ENCODE measurements around the gene ZSCAN20.

DNA sequence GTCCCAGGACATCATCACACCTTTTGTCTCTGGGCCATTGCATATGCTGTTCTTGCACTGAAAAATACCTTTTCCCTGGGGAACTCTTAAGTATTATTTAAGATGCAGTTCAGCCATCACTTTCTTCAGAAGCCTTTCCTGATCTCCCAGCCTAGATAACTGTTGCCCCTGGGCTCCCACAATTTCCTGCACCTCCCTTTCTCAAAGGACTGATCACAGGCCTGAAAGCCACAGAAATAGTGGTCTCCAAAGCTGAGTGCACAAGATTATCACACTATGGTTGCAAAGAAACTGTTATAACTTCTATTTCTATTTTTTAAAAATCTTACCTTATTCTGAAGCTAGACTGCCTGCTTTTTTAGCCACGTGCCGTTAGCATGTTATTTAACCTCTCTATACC is 2.8 kb upstream of the ZSCAN20 start:
- TF ChIP-seq, protein P1, sequence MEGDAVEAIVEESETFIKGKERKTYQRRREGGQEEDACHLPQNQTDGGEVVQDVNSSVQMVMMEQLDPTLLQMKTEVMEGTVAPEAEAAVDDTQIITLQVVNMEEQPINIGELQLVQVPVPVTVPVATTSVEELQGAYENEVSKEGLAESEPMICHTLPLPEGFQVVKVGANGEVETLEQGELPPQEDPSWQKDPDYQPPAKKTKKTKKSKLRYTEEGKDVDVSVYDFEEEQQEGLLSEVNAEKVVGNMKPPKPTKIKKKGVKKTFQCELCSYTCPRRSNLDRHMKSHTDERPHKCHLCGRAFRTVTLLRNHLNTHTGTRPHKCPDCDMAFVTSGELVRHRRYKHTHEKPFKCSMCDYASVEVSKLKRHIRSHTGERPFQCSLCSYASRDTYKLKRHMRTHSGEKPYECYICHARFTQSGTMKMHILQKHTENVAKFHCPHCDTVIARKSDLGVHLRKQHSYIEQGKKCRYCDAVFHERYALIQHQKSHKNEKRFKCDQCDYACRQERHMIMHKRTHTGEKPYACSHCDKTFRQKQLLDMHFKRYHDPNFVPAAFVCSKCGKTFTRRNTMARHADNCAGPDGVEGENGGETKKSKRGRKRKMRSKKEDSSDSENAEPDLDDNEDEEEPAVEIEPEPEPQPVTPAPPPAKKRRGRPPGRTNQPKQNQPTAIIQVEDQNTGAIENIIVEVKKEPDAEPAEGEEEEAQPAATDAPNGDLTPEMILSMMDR (IDR thresholded peaks at IDR 0.05; ENCODE audit: borderline replicate concordance, extremely low read depth, low read length, poor library complexity, severe bottlenecking): no peak
- TF ChIP-seq EZH2 (IDR thresholded peaks at IDR 0.05; ENCODE audit: borderline replicate concordance, low read depth, low read length, severe bottlenecking): no peak

Data from DND-41 (cell line).